GM21367 (cell line): Measurements from ENCODE around the gene EFL1.

Experiments used
- ATAC-seq: cut with Tn5 transposase; IDR thresholded peaks from one replicate; pipeline ENCODE4 v1.9.1; 2021; ENCODE audit not compliant: unreplicated experiment

Gene EFL1

DNA sequence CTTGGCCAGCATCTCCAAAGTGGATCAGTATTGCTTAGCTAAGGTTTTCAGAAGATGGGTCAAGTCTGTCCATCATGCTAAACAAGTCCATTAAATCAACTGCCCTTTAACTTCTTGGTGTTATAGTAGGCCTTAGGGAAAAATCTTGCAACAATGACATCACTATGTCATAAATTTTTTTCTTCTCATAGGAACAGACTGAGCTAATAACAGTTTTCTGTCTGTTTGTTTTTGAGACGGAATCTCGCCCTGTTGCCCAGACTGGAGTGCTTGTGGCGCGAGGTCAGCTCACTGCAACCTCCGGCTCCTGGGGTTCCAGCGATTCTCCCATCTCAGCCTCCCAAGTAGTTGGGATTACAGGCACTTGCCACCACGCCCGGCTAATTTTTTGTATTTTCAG lies 94.2 kb downstream of the EFL1 start:
- ATAC-seq = no peak

DNA sequence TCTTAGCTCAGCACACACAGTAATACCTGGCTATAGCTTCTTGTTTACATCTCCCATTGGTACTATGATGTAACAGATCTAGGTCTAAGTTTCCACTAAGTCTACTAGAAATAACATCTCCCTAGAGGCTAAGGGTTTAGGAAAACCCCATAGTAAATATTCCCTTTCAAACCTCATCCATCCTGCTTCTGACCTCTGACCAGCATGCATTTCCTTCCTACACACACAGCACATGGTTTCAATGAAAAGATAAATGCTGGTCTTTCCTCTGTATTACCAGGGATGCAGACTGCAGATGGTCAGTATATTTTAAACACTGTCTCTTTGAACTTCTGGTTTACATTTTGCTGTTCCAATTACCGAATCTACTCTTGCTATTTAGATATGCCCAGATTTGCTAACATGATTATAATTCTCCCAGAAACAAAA lies 96.6 kb downstream of the EFL1 start:
- ATAC-seq = no peak

DNA sequence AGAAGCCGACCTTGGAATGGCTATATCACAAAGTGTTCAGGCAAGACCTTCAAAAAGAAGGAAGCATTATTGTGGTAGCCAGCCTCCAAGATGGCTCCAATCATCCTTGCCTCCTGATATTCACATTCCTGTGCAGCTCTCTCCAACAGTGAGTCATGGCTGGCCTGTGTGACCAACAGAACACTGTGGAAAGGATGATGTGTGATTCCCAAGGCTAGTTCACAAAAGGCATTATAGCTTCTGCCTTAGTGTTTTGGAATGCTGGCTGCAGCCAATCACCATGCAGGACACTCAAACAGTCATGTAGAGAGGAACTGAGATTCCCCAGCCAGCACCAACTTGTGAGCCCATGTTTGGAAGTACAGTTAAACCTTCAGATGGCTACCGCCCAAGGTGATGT lies 102.6 kb downstream of the EFL1 start:
- no peak for ATAC-seq

DNA sequence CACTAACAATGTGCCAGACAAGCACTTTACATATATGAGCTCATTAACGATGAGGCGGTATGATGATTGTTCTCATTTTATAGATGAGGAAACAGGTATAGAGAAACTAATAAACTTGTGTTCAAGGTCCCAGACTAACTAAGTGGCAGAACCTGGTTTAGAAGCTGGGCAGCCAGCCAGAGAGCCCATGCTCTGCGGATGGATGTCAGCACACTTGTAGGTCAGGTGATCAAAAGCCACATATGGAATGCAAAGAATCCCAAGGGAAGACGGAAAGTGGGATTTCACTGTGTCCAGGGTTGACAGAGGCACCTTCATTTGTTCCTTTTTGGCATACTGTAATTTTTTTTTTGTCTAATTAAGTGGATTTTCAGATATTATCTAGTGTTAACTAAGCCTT lies 103.7 kb downstream of the EFL1 start:
- no peak for ATAC-seq

DNA sequence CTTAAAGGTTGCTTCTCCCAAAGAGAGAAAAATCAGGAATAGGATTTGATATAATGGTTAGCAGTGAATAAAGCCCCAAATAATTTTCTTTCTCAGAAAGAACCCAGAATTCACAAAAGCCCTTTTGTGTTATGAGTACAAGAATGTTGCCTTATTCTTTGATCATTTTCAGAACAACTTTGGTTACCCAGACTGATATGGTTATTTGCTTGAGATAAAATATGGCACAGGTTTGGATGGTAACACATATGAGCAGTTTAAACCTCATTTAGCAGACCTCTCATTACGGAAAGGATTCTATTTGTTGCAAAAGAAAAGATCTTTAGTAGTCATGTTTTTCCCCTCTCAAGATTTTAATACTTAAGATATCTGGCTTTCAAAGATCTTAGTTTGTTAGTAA lies 111.9 kb downstream of the EFL1 start:
- ATAC-seq = no peak

DNA sequence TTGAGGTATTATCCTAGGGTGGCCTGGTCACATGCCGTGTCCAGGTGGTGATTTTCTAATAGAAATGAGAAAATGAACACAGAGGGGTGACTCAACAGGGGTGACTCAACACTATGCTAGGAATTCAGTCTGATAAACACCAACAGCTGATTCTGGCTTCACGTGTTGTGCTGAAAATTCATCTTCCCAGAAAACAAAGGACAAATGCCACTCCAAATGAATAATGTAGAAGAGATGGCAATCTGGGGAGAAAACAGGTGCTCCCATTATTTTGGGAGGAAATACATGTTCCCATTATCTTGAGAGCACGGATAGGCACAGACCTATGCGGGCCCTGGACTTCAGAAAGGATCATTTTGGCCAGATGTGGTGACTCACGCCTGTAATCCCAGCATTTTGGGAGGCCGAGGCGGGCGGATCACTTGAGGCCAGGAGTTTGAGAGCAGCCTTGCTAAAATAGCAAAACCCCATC lies 115.5 kb downstream of the EFL1 start:
- no peak for ATAC-seq

DNA sequence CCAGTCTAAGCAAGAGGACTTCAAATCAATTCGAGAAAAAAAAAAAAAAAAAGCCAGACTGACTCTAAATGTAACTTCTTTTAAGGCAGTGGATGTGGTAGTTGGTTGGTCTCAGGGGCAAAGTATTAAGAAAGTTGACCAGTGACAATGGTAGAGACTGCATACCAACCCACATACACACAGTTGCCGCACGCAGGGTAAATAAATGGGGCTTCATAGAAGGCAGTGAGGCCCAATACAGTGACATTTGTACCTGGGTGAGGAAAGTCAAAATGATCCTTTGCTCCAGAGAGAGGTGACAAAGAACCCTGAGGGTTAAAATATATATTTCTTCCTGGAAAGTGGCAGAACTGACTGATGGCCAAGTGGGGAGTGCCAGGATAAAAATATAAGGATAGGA lies 116.0 kb downstream of the EFL1 start:
- ATAC-seq = no peak

DNA sequence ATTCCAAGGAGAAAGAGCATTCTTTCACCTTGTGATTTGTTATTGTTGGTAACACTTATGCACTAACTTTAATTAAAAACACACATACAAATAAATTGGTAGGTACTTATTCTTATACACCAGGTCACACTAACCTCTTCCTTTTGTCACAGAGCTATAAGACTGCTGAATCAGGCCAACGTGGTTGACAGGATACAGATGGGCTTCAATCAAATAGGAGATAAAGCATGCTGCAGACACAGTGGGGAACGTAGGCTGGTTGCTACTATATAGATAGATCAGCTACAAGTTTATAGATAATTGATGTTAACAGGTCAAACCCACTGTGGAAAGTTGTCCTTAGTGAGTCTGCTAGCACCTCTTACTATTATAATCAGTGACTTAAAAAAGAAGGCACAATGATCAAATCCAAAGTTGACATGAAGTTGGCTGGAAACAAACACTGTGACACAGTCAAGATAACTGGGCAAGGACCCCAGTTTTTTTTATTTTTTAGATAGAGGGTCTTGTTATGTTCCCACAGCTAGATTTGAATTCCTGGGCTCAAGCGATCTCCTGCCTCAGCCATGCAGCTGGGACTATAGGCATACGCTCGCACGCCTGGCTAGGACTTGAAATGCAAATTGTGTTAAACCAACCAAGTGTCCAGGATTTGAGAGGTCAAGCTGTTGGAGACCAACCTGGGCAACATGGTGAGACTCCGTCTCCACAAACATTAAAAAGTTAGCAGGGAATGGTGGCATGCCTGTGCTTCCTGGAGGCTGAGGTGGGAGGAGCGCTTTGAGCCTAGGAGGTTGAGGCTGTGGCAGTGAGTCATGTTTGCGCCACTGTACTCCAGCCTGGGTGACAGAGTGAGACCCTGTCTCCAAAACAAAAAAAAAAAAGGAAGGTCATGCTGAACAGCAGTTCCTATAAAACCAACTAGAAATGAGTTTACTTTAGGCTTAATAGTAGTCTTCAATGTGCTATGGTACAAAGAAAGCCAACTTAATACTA lies 118.8 kb downstream of the EFL1 start:
- no peak for ATAC-seq

DNA sequence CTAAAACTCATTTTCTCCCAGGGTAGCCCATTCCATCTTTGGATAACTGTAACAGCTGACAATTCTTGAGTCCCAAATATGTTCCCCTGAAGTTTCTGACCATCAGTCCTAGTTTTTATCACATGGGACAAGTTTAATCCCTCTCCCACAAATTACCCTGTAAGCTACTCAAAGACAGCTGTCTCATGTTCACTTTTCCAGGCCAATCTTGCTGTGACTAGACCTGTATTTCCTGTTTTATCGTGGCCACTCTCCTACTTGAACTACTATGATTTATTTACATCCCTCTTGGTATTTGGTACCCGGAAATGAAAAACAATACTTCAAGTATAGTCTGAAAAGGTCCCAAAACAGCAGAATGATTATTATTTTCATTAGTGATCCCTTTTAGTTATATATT lies 121.6 kb downstream of the EFL1 start:
- ATAC-seq = no peak

DNA sequence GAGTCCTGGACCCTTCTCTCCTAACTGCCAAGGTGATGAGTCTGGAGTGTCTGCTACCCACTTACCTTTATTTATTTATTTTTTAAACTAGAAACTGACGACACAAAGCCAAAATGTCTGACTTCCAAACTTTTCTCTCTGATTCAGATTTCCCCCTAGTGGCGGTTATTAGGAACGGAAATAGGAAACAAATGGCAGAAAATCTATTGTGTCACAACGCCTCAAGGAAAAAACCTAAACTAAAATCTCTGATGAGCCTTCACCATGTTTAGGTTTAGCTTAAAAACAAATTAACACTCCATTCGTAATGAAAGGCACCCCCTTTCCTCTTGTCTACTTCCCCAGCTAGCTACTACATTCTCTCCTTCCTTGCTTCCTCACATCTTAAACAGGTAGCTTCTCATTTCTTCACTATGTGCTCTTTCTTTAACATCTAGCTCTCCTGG lies 122.7 kb downstream of the EFL1 start:
- no peak for ATAC-seq

DNA sequence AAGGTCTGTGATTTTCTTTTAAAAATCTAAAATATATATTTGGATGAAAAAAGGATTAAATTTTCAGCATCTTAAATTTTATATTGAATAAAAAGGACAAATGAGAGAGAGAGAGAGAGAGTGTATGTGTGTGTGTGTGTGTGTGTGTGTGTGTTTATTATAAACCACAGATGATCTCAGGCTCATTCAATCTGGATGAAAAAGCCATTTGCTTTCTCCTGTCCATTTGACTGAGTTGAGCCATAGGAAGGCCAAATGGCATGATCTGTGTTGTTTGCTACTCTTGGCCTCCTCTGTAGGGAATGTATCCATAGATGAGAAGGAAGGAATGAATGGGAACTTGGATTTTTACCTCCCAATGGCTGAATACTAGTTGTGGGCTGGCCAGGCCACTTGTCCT lies 124.2 kb downstream of the EFL1 start:
- ATAC-seq = no peak

DNA sequence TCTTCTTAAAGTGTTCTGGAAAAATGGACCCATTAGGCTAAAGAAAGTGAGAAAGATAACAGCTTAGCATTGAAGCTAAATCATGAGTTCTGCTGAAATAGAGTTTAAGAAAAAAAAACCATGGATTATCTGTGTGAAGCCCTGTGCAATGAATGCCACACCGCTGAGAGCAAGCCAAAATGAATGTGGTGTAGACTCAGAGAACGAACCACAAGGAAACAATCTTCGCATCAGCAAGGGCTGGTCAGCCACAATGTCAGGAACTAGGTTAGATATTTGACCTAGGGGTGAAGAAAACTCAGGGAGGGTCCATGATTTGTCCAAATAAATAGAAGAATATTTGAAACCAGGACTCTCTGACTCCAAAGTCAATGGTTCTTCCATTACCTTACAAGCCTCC lies 125.3 kb downstream of the EFL1 start:
- no peak for ATAC-seq

DNA sequence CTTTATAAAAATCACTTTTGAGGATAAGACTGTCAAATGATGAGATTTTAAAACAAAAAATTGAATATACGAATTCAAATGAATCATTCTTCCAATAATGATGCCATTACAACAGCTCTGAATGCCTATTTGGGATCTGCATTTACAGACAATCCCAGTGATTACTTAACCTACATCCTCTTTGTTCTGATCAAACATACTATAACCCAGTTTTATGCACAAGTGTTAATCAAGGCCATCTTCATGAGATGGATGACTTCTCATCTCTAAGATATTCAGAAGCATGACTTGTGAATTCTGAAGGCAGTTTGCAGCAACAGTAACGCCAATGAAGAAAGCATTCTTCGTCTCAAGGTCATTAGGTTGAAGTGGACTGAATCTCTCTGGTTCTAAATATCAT lies 126.4 kb downstream of the EFL1 start:
- ATAC-seq = no peak

DNA sequence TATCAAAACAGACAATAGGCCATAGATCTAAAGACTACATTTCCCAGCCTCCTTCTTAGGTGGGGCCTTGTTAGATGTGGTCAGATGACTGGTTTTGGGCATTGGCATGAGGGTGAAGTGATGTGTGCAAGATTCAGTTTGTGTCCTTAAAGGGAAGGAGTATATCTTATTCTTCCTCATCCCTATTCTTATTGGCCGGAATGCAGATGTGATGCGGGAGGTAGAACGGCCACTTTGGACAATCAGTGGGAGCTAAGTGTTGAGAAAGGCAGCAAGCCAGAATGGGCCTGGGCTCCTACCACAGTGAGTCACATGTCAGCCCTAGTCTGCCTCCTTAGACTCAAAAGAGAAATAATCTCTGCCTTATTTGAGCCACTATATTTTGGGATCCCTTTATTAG lies 126.9 kb downstream of the EFL1 start:
- no peak for ATAC-seq

DNA sequence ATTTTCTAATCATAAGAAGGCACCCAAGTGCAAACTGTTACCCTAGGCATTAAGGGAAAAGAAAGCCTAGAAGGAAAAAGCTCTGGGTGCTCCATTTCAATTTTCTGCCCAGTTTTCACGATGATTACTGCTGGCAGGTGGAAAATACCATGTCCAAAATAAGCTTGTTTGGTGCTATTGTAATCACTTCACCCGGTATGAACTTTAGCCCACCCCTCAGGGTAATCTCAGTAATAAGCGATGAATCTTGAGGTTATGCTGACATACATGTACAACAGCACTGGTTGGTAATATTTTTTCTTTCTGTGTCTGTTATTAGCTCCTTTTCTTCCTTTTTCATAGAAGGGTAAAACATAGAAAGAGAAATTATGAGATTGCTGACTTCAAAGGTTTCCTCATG lies 128.1 kb downstream of the EFL1 start:
- ATAC-seq = no peak

DNA sequence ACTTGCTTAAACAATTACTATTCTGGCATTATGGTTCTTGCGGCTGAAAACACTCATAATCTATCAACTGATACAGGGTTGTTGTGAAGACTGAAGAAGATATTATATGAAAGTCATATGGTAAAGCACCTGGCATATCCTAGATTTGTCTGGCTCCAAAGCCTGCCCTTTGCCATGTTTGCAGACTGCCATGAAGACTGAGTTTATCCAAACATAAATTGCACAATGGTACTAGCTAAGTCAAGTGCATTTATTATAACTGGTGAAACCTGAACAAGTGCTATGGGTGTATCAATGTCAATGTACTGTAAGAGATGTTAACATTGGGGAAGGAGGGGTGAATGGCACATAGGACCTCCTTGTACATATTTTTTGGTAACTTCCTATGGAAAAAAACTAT lies 129.3 kb downstream of the EFL1 start:
- ATAC-seq = no peak

DNA sequence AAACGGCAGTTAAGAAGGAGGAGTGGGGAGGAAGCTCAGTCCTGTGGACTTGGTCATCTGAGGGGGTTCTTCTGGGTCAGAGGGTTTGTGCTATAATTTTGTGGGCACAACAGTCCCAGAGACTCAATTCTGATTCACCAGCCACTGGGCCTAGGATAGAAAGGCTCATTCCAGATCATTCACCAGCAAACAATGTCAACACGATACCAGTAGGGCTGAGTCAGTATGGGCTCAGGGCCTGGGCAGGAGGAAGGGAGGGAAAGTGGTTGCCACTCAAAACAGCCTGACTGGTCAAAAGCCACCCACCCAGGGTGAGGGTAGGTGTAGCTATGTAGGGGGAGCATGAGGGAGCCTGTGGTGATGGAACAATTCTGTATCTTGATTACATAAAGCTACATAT lies 129.8 kb downstream of the EFL1 start:
- ATAC-seq = no peak

DNA sequence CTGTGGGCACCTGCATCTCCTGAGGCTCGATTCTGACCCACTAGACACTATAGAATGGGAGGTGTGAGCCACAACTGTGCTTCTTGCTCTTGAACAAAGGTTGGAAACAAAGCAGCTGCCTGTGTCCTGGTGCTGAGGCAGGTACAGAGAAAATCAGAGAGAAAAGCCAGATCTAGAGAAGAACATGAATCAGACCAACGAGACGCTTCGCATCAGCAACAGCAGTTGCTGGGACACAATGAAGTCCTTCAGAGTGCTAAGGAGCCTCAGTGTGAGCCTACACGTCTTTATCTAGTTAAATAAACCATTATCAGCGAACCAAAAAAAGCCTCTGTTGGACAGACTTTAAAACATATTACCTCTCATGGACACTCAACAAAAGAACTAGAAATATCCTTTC lies 130.4 kb downstream of the EFL1 start:
- ATAC-seq = no peak

DNA sequence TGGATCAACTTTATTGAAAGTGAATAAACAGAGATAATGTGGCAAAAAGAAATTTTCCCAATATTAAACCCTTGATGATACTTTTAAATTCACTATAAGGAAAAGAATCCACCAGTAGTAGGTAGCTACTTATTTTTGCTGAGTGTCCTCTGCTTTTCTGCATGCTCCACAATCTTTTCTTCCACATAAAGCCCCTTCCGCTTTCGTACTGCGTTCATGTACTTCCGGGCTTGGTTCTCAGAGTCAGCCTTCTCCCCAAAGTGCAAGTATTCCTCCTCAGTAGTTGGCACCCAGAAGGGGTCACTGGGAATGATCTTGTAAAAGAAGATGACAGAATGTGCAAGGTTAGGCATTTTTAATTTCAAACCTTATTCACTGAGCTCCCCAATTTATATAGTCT lies 132.3 kb downstream of the EFL1 start:
- no peak for ATAC-seq

DNA sequence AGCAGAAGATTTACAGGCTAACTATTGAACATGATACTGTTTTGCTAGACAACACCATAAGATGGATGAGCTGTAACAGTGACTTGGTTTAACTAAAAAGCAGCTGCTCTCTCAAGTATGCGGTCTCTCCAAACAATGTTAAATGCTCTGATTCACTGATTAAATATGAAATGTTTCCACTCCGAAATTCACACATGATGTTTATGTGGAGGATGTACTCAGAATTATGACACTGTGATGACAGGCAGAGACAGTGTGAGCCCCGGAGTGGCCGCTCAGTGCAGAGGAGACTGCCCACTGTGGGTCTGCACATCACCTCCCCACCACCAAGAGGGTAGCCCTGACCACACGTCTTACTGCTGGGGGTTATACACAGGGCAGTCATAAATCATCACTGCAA lies 132.8 kb downstream of the EFL1 start:
- ATAC-seq = no peak

DNA sequence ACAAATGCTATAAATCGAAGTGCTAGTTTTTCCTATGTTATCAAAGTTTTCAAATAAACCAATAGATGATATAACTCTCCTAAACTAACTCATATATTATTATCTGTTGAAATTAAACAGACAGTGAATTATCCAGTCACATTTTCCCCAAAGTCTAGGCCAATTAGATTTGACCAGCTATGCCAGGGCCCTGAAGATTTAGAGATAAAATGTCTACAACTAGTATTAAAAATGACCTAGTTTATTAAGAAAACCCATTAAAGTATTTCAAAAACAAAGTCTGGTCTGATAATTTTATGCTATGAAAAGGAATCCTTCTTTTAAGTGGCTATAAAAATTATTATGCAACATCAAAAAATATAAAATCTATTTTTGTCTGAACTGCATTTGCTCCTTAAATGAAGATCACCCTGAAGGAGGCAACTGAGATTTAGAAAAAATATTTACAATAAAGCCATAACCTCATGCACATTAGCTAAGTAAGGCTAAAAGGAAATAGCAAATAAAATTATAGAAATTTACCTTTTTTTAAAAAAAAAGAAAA lies 133.3 kb downstream of the EFL1 start:
- no peak for ATAC-seq

DNA sequence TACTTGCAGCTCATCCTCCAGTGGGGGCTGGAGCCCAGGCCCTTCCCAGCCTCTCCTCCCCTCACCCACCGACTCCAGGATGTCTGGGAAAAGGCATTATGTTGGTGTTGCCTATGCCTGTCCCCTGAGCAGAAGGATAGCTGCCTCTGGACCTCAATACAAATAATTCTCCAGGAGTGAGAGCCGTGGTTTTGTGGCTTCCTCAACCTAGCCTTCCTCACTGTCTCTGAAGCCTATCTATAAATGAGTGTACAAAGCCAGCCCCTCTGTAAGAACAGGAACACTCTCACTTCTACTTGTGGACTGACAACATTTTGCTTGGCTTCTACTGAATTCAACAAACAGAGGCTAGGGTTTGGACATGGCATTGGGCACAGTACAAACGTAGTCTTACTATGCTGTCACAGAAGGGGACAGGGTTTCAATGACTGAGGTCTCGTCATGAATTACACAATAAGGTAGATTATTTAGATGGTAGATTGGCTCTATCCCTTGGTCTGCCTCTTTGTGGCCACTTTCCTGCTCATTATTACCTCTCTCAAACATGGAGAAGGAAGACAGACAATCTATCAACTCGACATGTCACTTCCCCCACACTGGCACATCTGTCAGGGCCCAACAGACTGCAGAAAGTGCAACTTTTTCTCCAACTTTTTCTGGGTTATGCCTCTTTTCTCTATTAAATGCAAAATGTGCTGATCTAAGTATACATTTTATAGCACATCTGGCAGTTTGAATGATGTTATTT lies 134.0 kb downstream of the EFL1 start:
- no peak for ATAC-seq
